Measurements from ENCODE around the gene WNT7B.

- TF ChIP-seq CTCF (IDR thresholded peaks at IDR 0.05; ENCODE audit: low read depth, low read length, poor library complexity, severe bottlenecking) (no peak), EZH2phosphoT487 (IDR thresholded peaks at IDR 0.05; ENCODE audit: borderline replicate concordance, low read length) (no peak)
Observed at GRCh38 chr22:45896153-45896951, 80.6 kb downstream of the WNT7B start.
